K562 (cell line): ENCODE results near the gene KATNB1. TPM values are rescaled to one million over a fixed set of nuclear protein-coding genes. Genes with fewer than 3 reads are reported as not detected.
A peak's percentile ranks its signal among the peaks of the same experiment; 100 is the strongest.

ENCODE experiments used
- ILK ChIP-seq: fragments of 450-650 bp; IDR thresholded peaks from 2 replicates; pipeline ENCODE4 v1.6.1; 2016; ENCODE audit warnings: missing genetic modification characterization, low read depth, mild to moderate bottlenecking, missing compliant biosample characterization, moderate library complexity, borderline replicate concordance
- NBN ChIP-seq: fragments of 450-650 bp; IDR thresholded peaks from 2 replicates; pipeline ENCODE4 v1.6.1; 2016; ENCODE audit warnings: low read depth, mild to moderate bottlenecking
- SMC3 ChIP-seq: conservative IDR thresholded peaks from 2 replicates; pipeline ENCODE4 v1.6.1; 2011; ENCODE audit warnings: low read depth, low read length, improper control_type of control experiment; ENCODE audit not compliant: insufficient read depth
- ZNF766 ChIP-seq: fragments of 200-800 bp; sonication (Bioruptor generic); conservative IDR thresholded peaks from 2 replicates; pipeline ENCODE4 v1.6.1; 2016; ENCODE audit warnings: missing genetic modification characterization, missing compliant biosample characterization
- polyA plus RNA-seq, 8 experiments: library from polyadenylated mRNA; depleted of rRNA in 4 of 8; stranded (reverse) in 5 of 8; unstranded in 3 of 8; fragments of >200 nt; fragmentation: Nextera tagmentation in 2 of 8; fragmentation: Illumina TruSeq in 1 of 8; extraction: Ambion mirVana in 2 of 8; extraction: Trizol in 1 of 8; gene quantifications; 2 replicates each; pipeline versions ENCODE4 v1.2.1 to v1.2.3, GENCODE V29; 2011 to 2014; ENCODE audit warnings: inconsistent platforms in 1 of 8, missing spikeins in 1 of 8
- total RNA-seq, 7 experiments: library from RNA; depleted of rRNA in 6 of 7; stranded (reverse); fragments of >200 nt in 6 of 7; fragmentation: Illumina TruSeq in 2 of 7; extraction: Trizol in 2 of 7; gene quantifications; 2 replicates each; pipeline versions ENCODE4 v1.2.1 to v1.2.3, GENCODE V29; 2011 to 2021; ENCODE audit warnings: low replicate concordance in 1 of 7
- TF ChIP-seq, protein P1 (sequence below), 2 experiments: fragments of 450-650 bp; IDR thresholded peaks; 2 replicates each; pipeline ENCODE4 v1.6.1; 2016; ENCODE audit warnings: mild to moderate bottlenecking in 2 of 2, borderline replicate concordance in 1 of 2, low read depth in 1 of 2, moderate library complexity in 1 of 2

Gene KATNB1
- total and polyA plus RNA-seq, 9 of the 15 experiments (the other 6 are each of a cell fraction or from before 2014, with no cell fraction given) = 1.2 to 52.6 (median 21.9) TPM

DNA sequence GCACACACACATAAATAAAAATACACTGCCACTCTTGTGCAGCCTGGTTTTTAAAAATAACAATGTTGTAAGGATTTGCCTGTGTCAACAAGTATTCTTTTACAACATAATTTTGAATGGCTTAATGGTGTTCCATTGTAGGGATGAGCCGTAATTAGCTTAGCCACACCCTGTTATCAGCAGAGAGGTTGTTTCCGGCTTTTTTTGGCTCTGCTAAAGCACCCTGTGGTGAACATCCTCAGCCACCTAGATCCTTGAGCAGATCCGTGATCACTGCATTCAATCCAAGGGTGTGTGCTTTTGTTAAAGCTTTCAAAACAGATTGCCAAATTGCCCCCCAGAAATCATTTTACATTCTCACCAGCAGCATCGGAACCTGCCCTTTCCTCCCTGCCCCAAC lies 7.0 kb downstream of the KATNB1 start (continued):
- TF ChIP-seq, protein P1, sequence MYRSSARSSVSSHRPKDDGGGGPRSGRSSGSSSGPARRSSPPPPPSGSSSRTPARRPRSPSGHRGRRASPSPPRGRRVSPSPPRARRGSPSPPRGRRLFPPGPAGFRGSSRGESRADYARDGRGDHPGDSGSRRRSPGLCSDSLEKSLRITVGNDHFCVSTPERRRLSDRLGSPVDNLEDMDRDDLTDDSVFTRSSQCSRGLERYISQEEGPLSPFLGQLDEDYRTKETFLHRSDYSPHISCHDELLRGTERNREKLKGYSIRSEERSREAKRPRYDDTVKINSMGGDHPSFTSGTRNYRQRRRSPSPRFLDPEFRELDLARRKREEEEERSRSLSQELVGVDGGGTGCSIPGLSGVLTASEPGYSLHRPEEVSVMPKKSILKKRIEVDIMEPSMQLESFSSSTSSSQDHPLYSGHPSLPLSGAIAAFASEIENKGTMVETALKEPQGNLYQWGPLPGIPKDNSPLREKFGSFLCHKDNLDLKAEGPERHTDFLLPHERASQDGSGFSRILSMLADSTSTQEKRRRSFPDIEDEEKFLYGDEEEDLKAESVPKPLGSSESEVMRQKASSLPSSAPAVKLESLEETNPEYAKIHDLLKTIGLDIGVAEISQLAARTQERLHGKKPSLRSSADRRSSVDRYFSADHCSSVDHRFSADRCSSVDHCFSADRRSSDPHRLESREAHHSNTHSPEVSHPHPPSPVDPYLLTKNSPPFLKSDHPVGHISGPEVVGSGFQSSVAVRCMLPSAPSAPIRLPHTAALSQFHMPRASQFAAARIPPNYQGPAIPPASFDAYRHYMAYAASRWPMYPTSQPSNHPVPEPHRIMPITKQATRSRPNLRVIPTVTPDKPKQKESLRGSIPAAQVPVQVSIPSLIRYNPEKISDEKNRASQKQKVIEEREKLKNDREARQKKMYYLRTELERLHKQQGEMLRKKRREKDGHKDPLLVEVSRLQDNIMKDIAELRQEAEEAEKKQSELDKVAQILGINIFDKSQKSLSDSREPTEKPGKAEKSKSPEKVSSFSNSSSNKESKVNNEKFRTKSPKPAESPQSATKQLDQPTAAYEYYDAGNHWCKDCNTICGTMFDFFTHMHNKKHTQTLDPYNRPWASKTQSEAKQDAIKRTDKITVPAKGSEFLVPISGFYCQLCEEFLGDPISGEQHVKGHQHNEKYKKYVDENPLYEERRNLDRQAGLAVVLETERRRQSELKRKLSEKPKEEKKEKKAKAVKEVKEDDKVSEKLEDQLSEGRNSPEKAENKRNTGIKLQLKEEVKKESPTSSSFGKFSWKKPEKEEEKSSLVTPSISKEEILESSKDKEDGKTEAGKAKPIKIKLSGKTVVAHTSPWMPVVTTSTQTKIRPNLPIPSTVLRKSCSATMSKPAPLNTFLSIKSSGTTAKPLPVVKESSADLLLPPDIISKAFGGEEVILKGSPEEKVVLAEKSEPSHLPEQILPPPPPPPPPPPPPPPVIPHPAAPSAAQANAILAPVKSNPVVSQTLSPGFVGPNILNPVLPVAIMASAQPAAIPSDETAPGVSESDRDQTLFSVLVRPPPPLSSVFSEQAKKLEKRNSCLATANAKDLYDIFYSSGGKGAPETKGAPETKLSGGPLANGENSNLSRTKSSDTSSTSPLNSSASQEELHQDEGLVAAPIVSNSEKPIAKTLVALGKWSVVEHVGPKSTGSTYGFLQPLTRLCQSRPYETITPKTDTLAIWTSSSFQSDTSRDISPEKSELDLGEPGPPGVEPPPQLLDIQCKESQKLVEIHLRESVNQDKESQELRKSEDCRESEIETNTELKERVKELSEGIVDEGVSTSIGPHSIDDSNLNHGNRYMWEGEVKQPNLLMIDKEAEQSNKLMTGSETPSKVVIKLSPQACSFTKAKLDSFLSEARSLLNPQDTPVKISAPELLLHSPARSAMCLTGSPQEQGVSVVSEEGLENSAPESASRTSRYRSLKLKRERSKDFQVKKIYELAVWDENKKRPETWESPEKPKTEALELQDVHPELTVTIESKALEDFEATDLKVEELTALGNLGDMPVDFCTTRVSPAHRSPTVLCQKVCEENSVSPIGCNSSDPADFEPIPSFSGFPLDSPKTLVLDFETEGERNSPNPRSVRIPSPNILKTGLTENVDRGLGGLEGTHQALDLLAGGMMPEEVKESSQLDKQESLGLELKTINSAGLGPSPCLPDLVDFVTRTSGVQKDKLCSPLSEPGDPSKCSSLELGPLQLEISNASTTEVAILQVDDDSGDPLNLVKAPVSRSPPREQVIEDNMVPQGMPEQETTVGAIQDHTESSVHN (IDR thresholded peaks at IDR 0.05; ENCODE audit: borderline replicate concordance in 1 of 2, low read depth in 1 of 2) = no peak
- no peak for TF ChIP-seq NBN
- no peak for TF ChIP-seq ILK (tag)
- no peak for TF ChIP-seq SMC3
- 0 out of 2 replicates have a peak, but pooled peaks have one; percentile 27 for TF ChIP-seq ZNF766 (CRISPR knock-in tag)
- TF ChIP-seq, all 486 proteins: peak for 4
